ENCODE results near the gene CDK5R1. TPM values are rescaled to one million over a fixed set of nuclear protein-coding genes. Genes with fewer than 3 reads are reported as not detected.

The CDK5R1 gene
- total and polyA plus RNA-seq, 3 experiments from 2014 or later: 6.0 to 7.0 (median 6.8) TPM

GRCh38 chr17:32460054-32460453 is 26.7 kb upstream of the CDK5R1 start:
- no peak overlapping the region for H3K4me3 Mint-ChIP-seq
- Histone ChIP-seq H3K27ac (ENCODE audit: low read depth, low read length) (no peak overlapping the region), H3K27me3 (ENCODE audit: insufficient read depth, low read length, poor library complexity, severe bottlenecking) (no peaks in the 10 kb centered on the region), H3K4me3 (ENCODE audit: low read length) (no peak overlapping the region), H3K36me3 (ENCODE audit: insufficient read depth, low read length) (peaks cover 33% of the 10 kb centered on the region), H3K9me3 (ENCODE audit: low read length) (no peaks in the 10 kb centered on the region), H3K4me1 (ENCODE audit: insufficient read depth, low read length) (peaks cover 12% of the 10 kb centered on the region)
- DNase-seq: no peak
- H3K9me3 Mint-ChIP-seq: no peaks in the 10 kb centered on the region
- peak overlapping the region in 3 of 8 donors; percentile 11 to 32 (median 29) for H3K27ac Mint-ChIP-seq
- H3K36me3 Mint-ChIP-seq: peaks cover 6 to 80% (median 15%) of the 10 kb centered on the region in 3 donors
- H3K4me1 Mint-ChIP-seq: peaks cover 22 to 46% (median 36%) of the 10 kb centered on the region in 3 donors
- ChIA-PET POLR2A (interaction anchor here (0.6 to 1.1 kb wide), 2 partner anchors 26 to 62 kb away, joined by 3 read pairs; partner anchors contain the start of gene CDK5R1), CTCF (interaction anchor here (4.6 kb wide), 1 partner anchor 15 kb away, joined by 40 read pairs; the partner anchor contains the start of gene PSMD11)
- no peaks in the 10 kb centered on the region for H3K27me3 Mint-ChIP-seq

DNA sequence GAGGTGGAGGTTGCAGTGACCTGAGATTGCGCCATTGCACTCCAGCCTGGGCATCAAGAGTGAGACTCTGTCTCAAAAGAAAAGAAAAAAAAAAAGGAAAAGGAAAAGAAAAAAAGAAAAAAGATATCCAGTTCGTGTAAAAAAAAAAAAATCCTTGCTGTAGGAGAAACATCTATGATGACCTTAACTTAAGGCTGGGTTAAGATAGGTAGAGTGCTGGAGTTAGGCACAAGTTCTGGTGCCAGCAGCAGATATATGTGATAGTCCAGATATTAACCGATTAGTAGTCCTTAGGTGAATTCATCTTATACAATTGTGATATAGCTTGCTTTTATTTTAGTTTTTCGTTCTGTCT is 25.3 kb upstream of the CDK5R1 start:
- DNase-seq: no peak
- peak overlapping the region in 6 of 8 donors; percentile 3 to 90 (median 61) for H3K27ac Mint-ChIP-seq

GRCh38 chr17:32461853-32462617 is 24.8 kb upstream of the CDK5R1 start:
- CTCF ChIA-PET: interaction anchor here (0.6 to 6.1 kb wide), 28 partner anchors 8 to 614 kb away, joined by 3 to 44 read pairs (median 5); partner anchors contain the start of genes CDK5R1 and PSMD11
- H3K4me1 Mint-ChIP-seq: peaks cover 22 to 44% (median 32%) of the 10 kb centered on the region in 3 donors
- peaks cover 4 to 84% (median 11%) of the 10 kb centered on the region in 3 donors for H3K36me3 Mint-ChIP-seq
- H3K36me3 ChIP-seq (ENCODE audit: insufficient read depth, low read length): peaks cover 30% of the 10 kb centered on the region
- no peaks in the 10 kb centered on the region for H3K27me3 ChIP-seq (ENCODE audit: insufficient read depth, low read length, poor library complexity, severe bottlenecking)
- peak overlapping the region in 1 of 7 donors; percentile 23 for H3K4me3 Mint-ChIP-seq
- H3K27ac ChIP-seq (ENCODE audit: low read depth, low read length): no peak overlapping the region
- no peaks in the 10 kb centered on the region for H3K9me3 ChIP-seq (ENCODE audit: low read length)
- H3K4me1 ChIP-seq (ENCODE audit: insufficient read depth, low read length): peaks cover 12% of the 10 kb centered on the region
- peak overlapping the region; percentile 3 to 90 (median 26) for H3K27ac Mint-ChIP-seq
- H3K9me3 Mint-ChIP-seq: no peaks in the 10 kb centered on the region
- H3K27me3 Mint-ChIP-seq: no peaks in the 10 kb centered on the region
- DNase-seq: peak; percentile 46 to 67 (median 56)
- no peak overlapping the region for H3K4me3 ChIP-seq (ENCODE audit: low read length)
- POLR2A ChIA-PET: no interaction called here

More for the DNA sequence above, 25.3 kb upstream of the CDK5R1 start:
- Histone ChIP-seq H3K4me3 (ENCODE audit: low read length) (no peak overlapping the region), H3K9me3 (ENCODE audit: low read length) (no peaks in the 10 kb centered on the region), H3K36me3 (ENCODE audit: insufficient read depth, low read length) (peaks cover 30% of the 10 kb centered on the region), H3K27me3 (ENCODE audit: insufficient read depth, low read length, poor library complexity, severe bottlenecking) (no peaks in the 10 kb centered on the region), H3K27ac (ENCODE audit: low read depth, low read length) (no peak overlapping the region), H3K4me1 (ENCODE audit: insufficient read depth, low read length) (peaks cover 12% of the 10 kb centered on the region)
- Mint-ChIP-seq H3K4me3 (no peak overlapping the region), H3K27me3 (no peaks in the 10 kb centered on the region), H3K36me3 (peaks cover 4 to 83% (median 14%) of the 10 kb centered on the region in 3 donors), H3K9me3 (no peaks in the 10 kb centered on the region), H3K4me1 (peaks cover 22 to 47% (median 36%) of the 10 kb centered on the region in 3 donors)
- POLR2A ChIA-PET: no interaction called here
- CTCF ChIA-PET: interaction anchor here (1.2 to 6.1 kb wide), 23 partner anchors 11 to 295 kb away, joined by 3 to 44 read pairs (median 5); partner anchors contain the start of genes CDK5R1 and PSMD11

GRCh38 chr17:32463304-32463703 is 23.5 kb upstream of the CDK5R1 start:
- Histone ChIP-seq H3K9me3 (ENCODE audit: low read length) (no peaks in the 10 kb centered on the region), H3K27ac (ENCODE audit: low read depth, low read length) (no peak overlapping the region), H3K27me3 (ENCODE audit: insufficient read depth, low read length, poor library complexity, severe bottlenecking) (no peaks in the 10 kb centered on the region), H3K4me1 (ENCODE audit: insufficient read depth, low read length) (peaks cover 8% of the 10 kb centered on the region), H3K36me3 (ENCODE audit: insufficient read depth, low read length) (peaks cover 36% of the 10 kb centered on the region), H3K4me3 (ENCODE audit: low read length) (no peak overlapping the region)
- POLR2A ChIA-PET: interaction anchor here (1.3 kb wide), 1 partner anchor 23 kb away, joined by 3 read pairs; the partner anchor contains the start of gene CDK5R1
- Mint-ChIP-seq H3K4me1 (peaks cover 16 to 34% (median 22%) of the 10 kb centered on the region in 3 donors), H3K27ac (no peak overlapping the region), H3K36me3 (peaks cover 10 to 82% (median 13%) of the 10 kb centered on the region in 3 donors), H3K9me3 (no peaks in the 10 kb centered on the region), H3K4me3 (no peak overlapping the region), H3K27me3 (no peaks in the 10 kb centered on the region)
- CTCF ChIA-PET: interaction anchor here (0.7 to 6.1 kb wide), 13 partner anchors 9 to 294 kb away, joined by 3 to 44 read pairs (median 6); partner anchors contain the start of genes CDK5R1 and PSMD11
- no peak for DNase-seq

- Mint-ChIP-seq H3K36me3 (peaks cover 10 to 83% (median 11%) of the 10 kb centered on the region in 3 donors), H3K9me3 (no peaks in the 10 kb centered on the region), H3K4me3 (no peak overlapping the region), H3K27ac (no peak overlapping the region), H3K4me1 (peaks cover 13 to 28% (median 16%) of the 10 kb centered on the region in 3 donors), H3K27me3 (no peaks in the 10 kb centered on the region)
- ChIA-PET POLR2A (no interaction called here), CTCF (interaction anchor here (1.0 to 6.1 kb wide), 5 partner anchors 10 to 22 kb away, joined by 3 to 44 read pairs (median 18); partner anchors contain the start of genes CDK5R1 and PSMD11)
- peaks cover 5% of the 10 kb centered on the region for H3K4me1 ChIP-seq (ENCODE audit: insufficient read depth, low read length)
- no peak overlapping the region for H3K4me3 ChIP-seq (ENCODE audit: low read length)
- H3K36me3 ChIP-seq (ENCODE audit: insufficient read depth, low read length): peaks cover 38% of the 10 kb centered on the region
- no peak overlapping the region for H3K27ac ChIP-seq (ENCODE audit: low read depth, low read length)
- no peaks in the 10 kb centered on the region for H3K27me3 ChIP-seq (ENCODE audit: insufficient read depth, low read length, poor library complexity, severe bottlenecking)
- no peak for DNase-seq
- H3K9me3 ChIP-seq (ENCODE audit: low read length): no peaks in the 10 kb centered on the region
These were observed 22.4 kb upstream of the CDK5R1 start for GRCh38 chr17:32464374-32464773.

DNA sequence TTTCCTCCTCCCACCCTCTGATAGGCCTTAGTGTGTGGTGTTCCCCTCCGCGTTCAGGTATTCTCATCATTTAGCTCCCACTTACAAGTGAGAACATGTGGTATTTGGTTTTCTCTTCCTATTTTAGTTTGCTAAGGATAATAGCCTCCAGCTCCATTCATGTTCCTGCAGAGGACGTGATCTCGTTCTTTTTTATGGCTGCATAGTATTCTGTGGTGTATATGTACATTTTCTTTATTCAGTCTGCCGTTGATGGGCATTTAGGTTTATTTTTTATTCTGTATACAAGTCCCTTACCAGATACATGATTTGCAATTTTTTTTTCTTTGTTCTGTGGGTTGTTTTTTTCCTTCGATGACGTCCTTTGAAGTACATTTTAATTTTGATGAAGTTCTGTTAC is 18.8 kb upstream of the CDK5R1 start:
- Histone ChIP-seq H3K27me3 (ENCODE audit: insufficient read depth, low read length, poor library complexity, severe bottlenecking) (no peaks in the 10 kb centered on the region), H3K36me3 (ENCODE audit: insufficient read depth, low read length) (peaks cover 38% of the 10 kb centered on the region), H3K4me1 (ENCODE audit: insufficient read depth, low read length) (no peaks in the 10 kb centered on the region), H3K9me3 (ENCODE audit: low read length) (no peaks in the 10 kb centered on the region), H3K4me3 (ENCODE audit: low read length) (no peak overlapping the region), H3K27ac (ENCODE audit: low read depth, low read length) (no peak overlapping the region)
- H3K9me3 Mint-ChIP-seq: no peaks in the 10 kb centered on the region
- no peaks in the 10 kb centered on the region for H3K27me3 Mint-ChIP-seq
- peaks cover 10 to 81% (median 17%) of the 10 kb centered on the region in 3 donors for H3K36me3 Mint-ChIP-seq
- no peak for DNase-seq
- peak overlapping the region in 1 of 8 donors; percentile 79 for H3K27ac Mint-ChIP-seq
- peaks cover 0 to 15% (median 2%) of the 10 kb centered on the region in 3 donors for H3K4me1 Mint-ChIP-seq
- CTCF ChIA-PET: interaction anchor here (1.9 kb wide), 1 partner anchor 16 kb away, joined by 7 read pairs; no protein-coding TSS in a partner anchor
- POLR2A ChIA-PET: no interaction called here
- H3K4me3 Mint-ChIP-seq: no peak overlapping the region

- no peaks in the 10 kb centered on the region for H3K9me3 ChIP-seq (ENCODE audit: low read length)
- peaks cover 21 to 88% (median 26%) of the 10 kb centered on the region in 3 donors for H3K36me3 Mint-ChIP-seq
- H3K4me3 ChIP-seq (ENCODE audit: low read length): no peak overlapping the region
- ChIA-PET POLR2A (no interaction called here), CTCF (interaction anchor here (2.1 to 6.0 kb wide), 2 partner anchors 9 to 12 kb away, joined by 8 to 29 read pairs; no protein-coding TSS in a partner anchor)
- H3K4me1 Mint-ChIP-seq: peaks cover 0 to 9% (median 1%) of the 10 kb centered on the region in 3 donors
- peaks cover 53% of the 10 kb centered on the region for H3K36me3 ChIP-seq (ENCODE audit: insufficient read depth, low read length)
- H3K27me3 ChIP-seq (ENCODE audit: insufficient read depth, low read length, poor library complexity, severe bottlenecking): no peaks in the 10 kb centered on the region
- no peaks in the 10 kb centered on the region for H3K4me1 ChIP-seq (ENCODE audit: insufficient read depth, low read length)
- H3K9me3 Mint-ChIP-seq: no peaks in the 10 kb centered on the region
- H3K27ac ChIP-seq (ENCODE audit: low read depth, low read length): no peak overlapping the region
- no peak overlapping the region for H3K4me3 Mint-ChIP-seq
- peak overlapping the region in 3 of 8 donors; percentile 12 to 72 (median 66) for H3K27ac Mint-ChIP-seq
- DNase-seq: no peak
- no peaks in the 10 kb centered on the region for H3K27me3 Mint-ChIP-seq
These were observed 16.2 kb upstream of the CDK5R1 start for GRCh38 chr17:32470405-32471167.

Measured in CD8-positive, alpha-beta memory T cell (primary cell).